Measurements from ENCODE around the gene PARVB.

The PARVB gene

GRCh38 chr22:44186121-44186510 is 162.0 kb downstream of the PARVB start:
- Histone ChIP-seq H3K27me3 (ENCODE audit: insufficient read depth, low read length) (no peaks in the 10 kb centered on the region; the same call in 1 of the 2 replicates), H3K4me1 (ENCODE audit: control insufficient read depth, insufficient read depth, low read length, unreplicated experiment) (no peaks in the 10 kb centered on the region), H2AFZ (ENCODE audit: low read length, unreplicated experiment) (no peak overlapping the region), H3K79me2 (ENCODE audit: control insufficient read depth, insufficient read depth, low read length, unreplicated experiment) (no peaks in the 10 kb centered on the region), H3K4me3 (ENCODE audit: low read depth, low read length) (no peak overlapping the region), H3K27ac (ENCODE audit: low read depth, low read length) (no peak overlapping the region), H3K36me3 (ENCODE audit: insufficient read depth, low read length) (no peaks in the 10 kb centered on the region)

GRCh38 chr22:44186737-44187136 is 162.6 kb downstream of the PARVB start:
- Histone ChIP-seq H3K27ac (ENCODE audit: low read depth, low read length) (no peak overlapping the region), H3K27me3 (ENCODE audit: insufficient read depth, low read length) (no peaks in the 10 kb centered on the region), H3K79me2 (ENCODE audit: control insufficient read depth, insufficient read depth, low read length, unreplicated experiment) (no peaks in the 10 kb centered on the region), H3K36me3 (ENCODE audit: insufficient read depth, low read length) (no peaks in the 10 kb centered on the region), H2AFZ (ENCODE audit: low read length, unreplicated experiment) (no peak overlapping the region), H3K4me1 (ENCODE audit: control insufficient read depth, insufficient read depth, low read length, unreplicated experiment) (no peaks in the 10 kb centered on the region), H3K4me3 (ENCODE audit: low read depth, low read length) (no peak overlapping the region)

GRCh38 chr22:44187652-44188230 is 163.6 kb downstream of the PARVB start:
- H2AFZ ChIP-seq (ENCODE audit: low read length, unreplicated experiment) = no peak overlapping the region
- H3K27me3 ChIP-seq (ENCODE audit: insufficient read depth, low read length) = no peaks in the 10 kb centered on the region
- no peaks in the 10 kb centered on the region for H3K79me2 ChIP-seq (ENCODE audit: control insufficient read depth, insufficient read depth, low read length, unreplicated experiment)
- no peak overlapping the region for H3K27ac ChIP-seq (ENCODE audit: low read depth, low read length)
- H3K4me1 ChIP-seq (ENCODE audit: control insufficient read depth, insufficient read depth, low read length, unreplicated experiment) = no peaks in the 10 kb centered on the region
- no peak overlapping the region for H3K4me3 ChIP-seq (ENCODE audit: low read depth, low read length)
- H3K36me3 ChIP-seq (ENCODE audit: insufficient read depth, low read length) = no peaks in the 10 kb centered on the region

- H3K27ac ChIP-seq (ENCODE audit: low read depth, low read length) = no peak overlapping the region
- no peak overlapping the region for H3K4me3 ChIP-seq (ENCODE audit: low read depth, low read length)
- no peak overlapping the region for H2AFZ ChIP-seq (ENCODE audit: low read length, unreplicated experiment)
- no peaks in the 10 kb centered on the region for H3K4me1 ChIP-seq (ENCODE audit: control insufficient read depth, insufficient read depth, low read length, unreplicated experiment)
- no peaks in the 10 kb centered on the region for H3K36me3 ChIP-seq (ENCODE audit: insufficient read depth, low read length)
- no peaks in the 10 kb centered on the region for H3K27me3 ChIP-seq (ENCODE audit: insufficient read depth, low read length)
- H3K79me2 ChIP-seq (ENCODE audit: control insufficient read depth, insufficient read depth, low read length, unreplicated experiment) = no peaks in the 10 kb centered on the region
These were observed 164.2 kb downstream of the PARVB start for GRCh38 chr22:44188316-44188715.

GRCh38 chr22:44188986-44189630 is 165.0 kb downstream of the PARVB start:
- no peaks in the 10 kb centered on the region for H3K4me1 ChIP-seq (ENCODE audit: control insufficient read depth, insufficient read depth, low read length, unreplicated experiment)
- H3K27ac ChIP-seq (ENCODE audit: low read depth, low read length) = no peak overlapping the region
- no peak overlapping the region for H3K4me3 ChIP-seq (ENCODE audit: low read depth, low read length)
- no peaks in the 10 kb centered on the region for H3K79me2 ChIP-seq (ENCODE audit: control insufficient read depth, insufficient read depth, low read length, unreplicated experiment)
- H3K27me3 ChIP-seq (ENCODE audit: insufficient read depth, low read length) = peaks cover 6% of the 10 kb centered on the region; the same call in 1 of the 2 replicates
- no peaks in the 10 kb centered on the region for H3K36me3 ChIP-seq (ENCODE audit: insufficient read depth, low read length)
- no peak overlapping the region for H2AFZ ChIP-seq (ENCODE audit: low read length, unreplicated experiment)

- Histone ChIP-seq H3K4me1 (ENCODE audit: control insufficient read depth, insufficient read depth, low read length, unreplicated experiment) (no peaks in the 10 kb centered on the region), H3K36me3 (ENCODE audit: insufficient read depth, low read length) (no peaks in the 10 kb centered on the region), H3K79me2 (ENCODE audit: control insufficient read depth, insufficient read depth, low read length, unreplicated experiment) (no peaks in the 10 kb centered on the region), H3K27me3 (ENCODE audit: insufficient read depth, low read length) (peaks cover 12% of the 10 kb centered on the region; the same call in 1 of the 2 replicates), H2AFZ (ENCODE audit: low read length, unreplicated experiment) (no peak overlapping the region), H3K27ac (ENCODE audit: low read depth, low read length) (no peak overlapping the region), H3K4me3 (ENCODE audit: low read depth, low read length) (no peak overlapping the region)
These were observed 166.4 kb downstream of the PARVB start for GRCh38 chr22:44190381-44190976.

- H3K27me3 ChIP-seq (ENCODE audit: insufficient read depth, low read length) = peaks cover 12% of the 10 kb centered on the region; the same call in 1 of the 2 replicates
- H3K79me2 ChIP-seq (ENCODE audit: control insufficient read depth, insufficient read depth, low read length, unreplicated experiment) = no peaks in the 10 kb centered on the region
- H3K4me1 ChIP-seq (ENCODE audit: control insufficient read depth, insufficient read depth, low read length, unreplicated experiment) = no peaks in the 10 kb centered on the region
- H3K27ac ChIP-seq (ENCODE audit: low read depth, low read length) = no peak overlapping the region
- no peak overlapping the region for H3K4me3 ChIP-seq (ENCODE audit: low read depth, low read length)
- H3K36me3 ChIP-seq (ENCODE audit: insufficient read depth, low read length) = no peaks in the 10 kb centered on the region
- no peak overlapping the region for H2AFZ ChIP-seq (ENCODE audit: low read length, unreplicated experiment)
These were observed 166.9 kb downstream of the PARVB start for GRCh38 chr22:44191036-44191454.

- no peaks in the 10 kb centered on the region for H3K36me3 ChIP-seq (ENCODE audit: insufficient read depth, low read length)
- H3K79me2 ChIP-seq (ENCODE audit: control insufficient read depth, insufficient read depth, low read length, unreplicated experiment) = no peaks in the 10 kb centered on the region
- no peaks in the 10 kb centered on the region for H3K4me1 ChIP-seq (ENCODE audit: control insufficient read depth, insufficient read depth, low read length, unreplicated experiment)
- no peak overlapping the region for H3K27ac ChIP-seq (ENCODE audit: low read depth, low read length)
- no peak overlapping the region for H3K4me3 ChIP-seq (ENCODE audit: low read depth, low read length)
- H3K27me3 ChIP-seq (ENCODE audit: insufficient read depth, low read length) = peaks cover 12% of the 10 kb centered on the region
- no peak overlapping the region for H2AFZ ChIP-seq (ENCODE audit: low read length, unreplicated experiment)
These were observed 168.2 kb downstream of the PARVB start for GRCh38 chr22:44192098-44192815.

GRCh38 chr22:44192816-44193534 is 168.9 kb downstream of the PARVB start:
- H3K27ac ChIP-seq (ENCODE audit: low read depth, low read length) = no peak overlapping the region
- no peaks in the 10 kb centered on the region for H3K79me2 ChIP-seq (ENCODE audit: control insufficient read depth, insufficient read depth, low read length, unreplicated experiment)
- H2AFZ ChIP-seq (ENCODE audit: low read length, unreplicated experiment) = no peak overlapping the region
- peaks cover 12% of the 10 kb centered on the region for H3K27me3 ChIP-seq (ENCODE audit: insufficient read depth, low read length)
- no peaks in the 10 kb centered on the region for H3K36me3 ChIP-seq (ENCODE audit: insufficient read depth, low read length)
- no peak overlapping the region for H3K4me3 ChIP-seq (ENCODE audit: low read depth, low read length)
- H3K4me1 ChIP-seq (ENCODE audit: control insufficient read depth, insufficient read depth, low read length, unreplicated experiment) = no peaks in the 10 kb centered on the region

GRCh38 chr22:44193535-44193891 is 169.4 kb downstream of the PARVB start:
- Histone ChIP-seq H2AFZ (ENCODE audit: low read length, unreplicated experiment) (no peak overlapping the region), H3K4me3 (ENCODE audit: low read depth, low read length) (no peak overlapping the region), H3K36me3 (ENCODE audit: insufficient read depth, low read length) (no peaks in the 10 kb centered on the region), H3K27ac (ENCODE audit: low read depth, low read length) (no peak overlapping the region), H3K79me2 (ENCODE audit: control insufficient read depth, insufficient read depth, low read length, unreplicated experiment) (no peaks in the 10 kb centered on the region), H3K4me1 (ENCODE audit: control insufficient read depth, insufficient read depth, low read length, unreplicated experiment) (no peaks in the 10 kb centered on the region), H3K27me3 (ENCODE audit: insufficient read depth, low read length) (peaks cover 12% of the 10 kb centered on the region)

All from ACC112 (cell line).